Neural cell (in vitro differentiated cells): Measurements from ENCODE around the gene PYGO2. TPM values are rescaled to one million over a fixed set of nuclear protein-coding genes. Genes with fewer than 3 reads are reported as not detected.
"Not testable (repeated sequence)": the region's sequence is repeated elsewhere in the genome, so short reads cannot be mapped to it uniquely, and the experiment has no call there.

Source experiments
- H2AFZ ChIP-seq: fragments of 200-600, 300-800 bp; sonication (generic), shearing (Covaris generic); 2 replicates; pipeline ENCODE4 v1.6.0; 2014; ENCODE audit warnings: low read depth, mild to moderate bottlenecking, antibody characterized with exemption, low read length, moderate library complexity
- H3F3A ChIP-seq: fragments of 200-600 bp; shearing (Covaris generic); 2 replicates; pipeline ENCODE4 v1.6.1; 2016; ENCODE audit warnings: mild to moderate bottlenecking, moderate library complexity, mixed read lengths, antibody characterized with exemption, low read length; ENCODE audit not compliant: insufficient read depth, poor library complexity, severe bottlenecking
- H3K27ac ChIP-seq: fragments of 200-600, 300-800 bp; sonication (generic), shearing (Covaris generic); 2 replicates; pipeline ENCODE4 v1.5.1; 2014; ENCODE audit warnings: mild to moderate bottlenecking, low read length, moderate library complexity
- H3K27me3 ChIP-seq: fragments of 300-800, 200-600 bp; sonication (generic), shearing (Covaris generic); 2 replicates; pipeline ENCODE4 v1.6.0; 2014; ENCODE audit warnings: mild to moderate bottlenecking, low read depth, low read length, moderate library complexity; ENCODE audit not compliant: insufficient read depth
- H3K36me3 ChIP-seq: fragments of 300-800, 200-600 bp; sonication (generic), shearing (Covaris generic); 2 replicates; pipeline ENCODE4 v1.5.1; 2014; ENCODE audit warnings: mild to moderate bottlenecking, antibody characterized with exemption, low read length, moderate library complexity; ENCODE audit not compliant: insufficient read depth
- H3K4me2 ChIP-seq: fragments of 300-800, 200-600 bp; sonication (generic), shearing (Covaris generic); 2 replicates; pipeline ENCODE4 v1.6.0; 2014; ENCODE audit warnings: mild to moderate bottlenecking, low read length
- H3K4me3 ChIP-seq: fragments of 300-800, 200-600 bp; sonication (generic), shearing (Covaris generic); 2 replicates; pipeline ENCODE4 v1.5.1; 2014; ENCODE audit warnings: mild to moderate bottlenecking, low read length, moderate library complexity
- H3K79me2 ChIP-seq: fragments of 200-600 bp; shearing (Covaris generic); replicated peaks from 2 replicates; pipeline ENCODE4 v1.6.0; 2014; ENCODE audit warnings: mild to moderate bottlenecking, low read length, moderate library complexity; ENCODE audit not compliant: insufficient read depth
- H3K9ac ChIP-seq: fragments of 300-800, 200-600 bp; sonication (generic), shearing (Covaris generic); 2 replicates; pipeline ENCODE4 v1.6.1; 2016; ENCODE audit warnings: mild to moderate bottlenecking, low read length, mixed read lengths
- H3K9me2 ChIP-seq: fragments of 200-600 bp; shearing (Covaris generic); 2 replicates; pipeline ENCODE4 v1.6.1; 2016; ENCODE audit warnings: mild to moderate bottlenecking, low read length, mixed read lengths; ENCODE audit not compliant: insufficient read depth
- H3K9me3 ChIP-seq: fragments of 200-600, 300-800 bp; sonication (generic), shearing (Covaris generic); 2 replicates; pipeline ENCODE4 v1.6.1; 2016; ENCODE audit warnings: mild to moderate bottlenecking, mixed run types, low read length, moderate library complexity, mixed read lengths
- H4K20me1 ChIP-seq: fragments of 200-600 bp; shearing (Covaris generic); 2 replicates; pipeline ENCODE4 v1.6.1; 2016; ENCODE audit warnings: mild to moderate bottlenecking, mixed run types; ENCODE audit not compliant: insufficient read depth
- EP300 ChIP-seq: fragments of 450-650 bp; conservative IDR thresholded peaks from 2 replicates; pipeline ENCODE4 v1.6.1; 2014; ENCODE audit warnings: antibody characterized with exemption, mild to moderate bottlenecking, moderate library complexity; ENCODE audit not compliant: poor library complexity, severe bottlenecking
- EZH2 ChIP-seq: fragments of 200-600, 300-800 bp; shearing (Covaris generic), sonication (generic); IDR thresholded peaks from 2 replicates; pipeline ENCODE4 v1.6.1; 2014; ENCODE audit warnings: antibody characterized with exemption, low read length, borderline replicate concordance, mild to moderate bottlenecking; ENCODE audit not compliant: insufficient read depth, poor library complexity, severe bottlenecking
- MXI1 ChIP-seq: fragments of 450-650 bp; conservative IDR thresholded peaks from 2 replicates; pipeline ENCODE4 v1.6.1; 2014; ENCODE audit warnings: antibody characterized with exemption, mild to moderate bottlenecking; ENCODE audit not compliant: poor library complexity, severe bottlenecking
- POLR2AphosphoS5 ChIP-seq: IDR thresholded peaks from 2 replicates; pipeline ENCODE4 v1.6.1; 2012
- RAD21 ChIP-seq: fragments of 450-650 bp; conservative IDR thresholded peaks from 2 replicates; pipeline ENCODE4 v1.6.1; 2014; ENCODE audit warnings: antibody characterized with exemption, mild to moderate bottlenecking, moderate library complexity
- REST ChIP-seq: IDR thresholded peaks from 2 replicates; pipeline ENCODE4 v1.6.1; 2012; ENCODE audit warnings: borderline replicate concordance
- SMC3 ChIP-seq: fragments of 450-650 bp; conservative IDR thresholded peaks from 2 replicates; pipeline ENCODE4 v1.6.1; 2014; ENCODE audit warnings: antibody characterized with exemption, mild to moderate bottlenecking, moderate library complexity; ENCODE audit not compliant: poor library complexity
- TAF1 ChIP-seq: IDR thresholded peaks from 2 replicates; pipeline ENCODE4 v1.6.1; 2012; ENCODE audit warnings: low read depth
- polyA plus RNA-seq: library from polyadenylated mRNA; depleted of rRNA; stranded (reverse); fragments of >200 nt; gene quantifications from 2 replicates; pipeline ENCODE4 v1.2.3, GENCODE V29; 2014
- TF ChIP-seq, protein P1 (sequence below): fragments of 450-650 bp; IDR thresholded peaks from 2 replicates; pipeline ENCODE4 v1.5.1; 2014; ENCODE audit warnings: antibody characterized with exemption, mild to moderate bottlenecking, moderate library complexity; ENCODE audit not compliant: poor library complexity, severe bottlenecking

PYGO2 gene
- polyA plus RNA-seq, 1 donor from 2014 or later = 13.4 TPM

DNA sequence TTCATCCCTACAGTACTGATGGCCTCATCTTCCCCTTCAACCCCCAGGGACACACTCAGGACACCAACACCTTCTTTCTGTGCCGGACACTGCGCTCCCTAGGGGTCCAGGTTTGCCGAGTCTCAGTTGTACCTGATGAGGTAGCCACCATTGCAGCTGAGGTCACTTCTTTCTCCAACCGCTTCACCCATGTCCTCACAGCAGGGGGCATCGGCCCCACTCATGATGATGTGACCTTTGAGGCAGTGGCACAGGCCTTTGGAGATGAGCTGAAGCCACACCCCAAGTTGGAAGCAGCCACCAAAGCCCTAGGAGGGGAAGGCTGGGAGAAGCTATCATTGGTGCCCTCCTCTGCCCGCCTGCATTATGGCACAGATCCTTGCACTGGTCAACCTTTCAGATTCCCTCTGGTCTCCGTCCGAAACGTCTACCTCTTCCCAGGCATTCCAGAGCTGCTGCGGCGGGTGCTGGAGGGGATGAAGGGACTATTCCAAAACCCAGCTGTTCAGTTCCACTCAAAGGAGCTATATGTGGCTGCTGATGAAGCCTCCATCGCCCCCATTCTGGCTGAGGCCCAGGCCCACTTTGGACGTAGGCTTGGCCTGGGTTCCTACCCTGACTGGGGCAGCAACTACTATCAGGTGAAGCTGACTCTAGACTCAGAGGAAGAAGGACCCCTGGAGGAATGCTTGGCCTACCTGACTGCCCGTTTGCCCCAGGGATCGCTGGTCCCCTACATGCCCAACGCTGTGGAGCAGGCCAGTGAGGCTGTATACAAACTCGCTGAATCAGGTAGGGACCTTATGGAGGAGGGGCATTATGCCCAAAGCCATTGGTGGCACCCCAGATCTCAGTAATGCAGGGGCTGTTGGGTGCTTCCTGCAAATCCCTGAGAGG lies 26.7 kb upstream of the PYGO2 start:
- Histone ChIP-seq H3K27ac (no peak overlapping the region), H3K4me2 (no peak overlapping the region)
- TF ChIP-seq, protein P1, sequence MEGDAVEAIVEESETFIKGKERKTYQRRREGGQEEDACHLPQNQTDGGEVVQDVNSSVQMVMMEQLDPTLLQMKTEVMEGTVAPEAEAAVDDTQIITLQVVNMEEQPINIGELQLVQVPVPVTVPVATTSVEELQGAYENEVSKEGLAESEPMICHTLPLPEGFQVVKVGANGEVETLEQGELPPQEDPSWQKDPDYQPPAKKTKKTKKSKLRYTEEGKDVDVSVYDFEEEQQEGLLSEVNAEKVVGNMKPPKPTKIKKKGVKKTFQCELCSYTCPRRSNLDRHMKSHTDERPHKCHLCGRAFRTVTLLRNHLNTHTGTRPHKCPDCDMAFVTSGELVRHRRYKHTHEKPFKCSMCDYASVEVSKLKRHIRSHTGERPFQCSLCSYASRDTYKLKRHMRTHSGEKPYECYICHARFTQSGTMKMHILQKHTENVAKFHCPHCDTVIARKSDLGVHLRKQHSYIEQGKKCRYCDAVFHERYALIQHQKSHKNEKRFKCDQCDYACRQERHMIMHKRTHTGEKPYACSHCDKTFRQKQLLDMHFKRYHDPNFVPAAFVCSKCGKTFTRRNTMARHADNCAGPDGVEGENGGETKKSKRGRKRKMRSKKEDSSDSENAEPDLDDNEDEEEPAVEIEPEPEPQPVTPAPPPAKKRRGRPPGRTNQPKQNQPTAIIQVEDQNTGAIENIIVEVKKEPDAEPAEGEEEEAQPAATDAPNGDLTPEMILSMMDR = no peak
- TF ChIP-seq MXI1 (no peak), EP300 (no peak), POLR2AphosphoS5 (no peak), SMC3 (no peak), TAF1 (no peak), EZH2 (no peak)

DNA sequence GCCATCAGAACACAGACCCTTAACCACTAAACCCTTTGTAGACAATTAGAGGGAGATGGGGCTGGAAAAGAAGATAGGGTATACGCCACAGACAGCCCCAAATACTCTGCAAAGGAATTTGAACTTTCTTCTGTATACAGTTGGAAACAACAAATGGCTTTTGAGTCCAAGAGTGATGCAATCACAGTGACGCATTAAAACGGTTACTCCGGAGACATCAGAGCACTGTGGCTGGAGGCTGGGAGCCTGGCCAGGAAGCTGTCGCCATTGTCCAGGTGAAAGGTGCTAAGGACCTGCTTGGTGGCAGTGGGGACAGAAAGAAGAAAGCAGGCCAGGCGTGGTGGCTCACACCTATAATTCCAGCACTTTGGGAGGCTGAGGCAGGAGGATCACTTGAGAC lies 25.7 kb upstream of the PYGO2 start:
- Histone ChIP-seq H3K9ac (no peak overlapping the region), H3K36me3 (no peaks in the 10 kb centered on the region), H4K20me1 (no peaks in the 10 kb centered on the region), H3K9me2 (no peaks in the 10 kb centered on the region), H3F3A (no peaks in the 10 kb centered on the region), H3K9me3 (no peaks in the 10 kb centered on the region), H3K4me3 (no peak overlapping the region), H3K4me2 (no peak overlapping the region), H3K79me2 (peaks cover 17% of the 10 kb centered on the region), H3K27ac (no peak overlapping the region), H3K27me3 (no peaks in the 10 kb centered on the region), H2AFZ (no peak overlapping the region)
- no peak for TF ChIP-seq REST
- no peak for TF ChIP-seq EP300
- TF ChIP-seq POLR2AphosphoS5 = no peak
- no peak for TF ChIP-seq SMC3
- TF ChIP-seq EZH2 = no peak
- TF ChIP-seq MXI1 = no peak
- no peak for TF ChIP-seq TAF1
- TF ChIP-seq RAD21 = no peak
- TF ChIP-seq, protein P1 = no peak

More for the DNA sequence above, 26.7 kb upstream of the PYGO2 start:
- H3K79me2 ChIP-seq = peaks cover 17% of the 10 kb centered on the region
- no peaks in the 10 kb centered on the region for H3K27me3 ChIP-seq
- H3K36me3 ChIP-seq = no peaks in the 10 kb centered on the region
- no peak overlapping the region for H2AFZ ChIP-seq
- no peaks in the 10 kb centered on the region for H4K20me1 ChIP-seq
- no peaks in the 10 kb centered on the region for H3K9me3 ChIP-seq
- no peaks in the 10 kb centered on the region for H3K9me2 ChIP-seq
- H3K4me3 ChIP-seq = no peak overlapping the region
- no peak overlapping the region for H3K9ac ChIP-seq
- no peaks in the 10 kb centered on the region for H3F3A ChIP-seq

- not testable (repeated sequence) for H2AFZ ChIP-seq, H3K9ac ChIP-seq, H3K27ac ChIP-seq, H3K36me3 ChIP-seq, H4K20me1 ChIP-seq, H3K4me3 ChIP-seq, H3K27me3 ChIP-seq, H3K9me3 ChIP-seq, H3K9me2 ChIP-seq, H3F3A ChIP-seq, H3K4me2 ChIP-seq
- peaks cover 17% of the 10 kb centered on the region for H3K79me2 ChIP-seq
Measured at GRCh38 chr1:154986736-154987135, 25.2 kb upstream of the PYGO2 start.
